Urinary bladder (tissue), 4 donors: ENCODE measurements around the gene WASHC3. TPM values are rescaled to one million over a fixed set of nuclear protein-coding genes. Genes with fewer than 3 reads are reported as not detected.
"Not testable (repeated sequence)": the region's sequence is repeated elsewhere in the genome, so short reads cannot be mapped to it uniquely, and the experiment has no call there.

Source experiments
- DNase-seq: peaks from one replicate; pipeline ENCODE4 v3.0.0-alpha.2; 2015; ENCODE audit errors: extremely low spot score
- H3K27ac ChIP-seq: one replicate; pipeline ENCODE4 v1.5.1; 2013; ENCODE audit warnings: low read depth, mild to moderate bottlenecking, moderate library complexity
- H3K36me3 ChIP-seq: one replicate; pipeline ENCODE4 v1.6.1; 2013; ENCODE audit warnings: mild to moderate bottlenecking, moderate library complexity; ENCODE audit not compliant: insufficient read depth
- H3K4me1 ChIP-seq: one replicate; pipeline ENCODE4 v1.6.1; 2013; ENCODE audit warnings: mild to moderate bottlenecking, moderate library complexity; ENCODE audit not compliant: insufficient read depth
- H3K4me3 ChIP-seq: one replicate; pipeline ENCODE4 v1.5.1; 2013; ENCODE audit warnings: low read depth, low read length
- WGBS: extraction: QIAGEN DNeasy Blood & Tissue Kit; methylation state at CpG from one replicate; pipeline ENCODE4 v1.1.7; 2013; 5-methylcytosine and 5-hydroxymethylcytosine counted together
- polyA plus RNA-seq: library from polyadenylated mRNA; stranded (reverse); fragments of 200-250 nt; gene quantifications from one replicate; pipeline ENCODE4 v1.2.3, GENCODE V29; 2013
- total RNA-seq: library from RNA; depleted of rRNA; stranded (reverse); fragments of >200 nt; gene quantifications from one replicate; pipeline ENCODE4 v1.2.3, GENCODE V29; 2014
- donor health status: healthy with polysubstance abuse.
- donor health status: healthy.

Gene WASHC3
- total RNA-seq (82.1 TPM), polyA plus RNA-seq (70.4 TPM)

- no peaks in the 10 kb centered on the region for H3K4me1 ChIP-seq
- H3K27ac ChIP-seq: peak within 1 kb of the TSS; percentile 68
- peaks cover 2% of the 10 kb centered on the region for H3K36me3 ChIP-seq
- peak; percentile 94 for DNase-seq
- H3K4me3 ChIP-seq: peak within 1 kb of the TSS; percentile 68
- WGBS: 2% methylated on average over 44 of the region's 44 CpGs
Measured at GRCh38 chr12:102061560-102062418, at the start of gene WASHC3. Gene WASHC3, minus strand, starts transcription at chr12:102061991. Its CDS starts 29 bp downstream, at chr12:102061962.

- Histone ChIP-seq H3K36me3 (peaks cover 3% of the 10 kb centered on the region), H3K4me1 (no peaks in the 10 kb centered on the region), H3K27ac (no peak overlapping the region), H3K4me3 (no peak overlapping the region)
- no peak for DNase-seq
Measured at GRCh38 chr12:102110782-102111181, 49.0 kb upstream of the WASHC3 start.

- H3K4me3 ChIP-seq: no peak overlapping the region
- WGBS: 82% methylated on average over 1 of the region's 1 CpG
- no peak for DNase-seq
- H3K27ac ChIP-seq: no peak overlapping the region
- H3K4me1 ChIP-seq: no peaks in the 10 kb centered on the region
- H3K36me3 ChIP-seq: peaks cover 2% of the 10 kb centered on the region
Measured at GRCh38 chr12:102107970-102108369, 46.2 kb upstream of the WASHC3 start.

GRCh38 chr12:102106905-102107304, 45.1 kb upstream of the WASHC3 start:
- 97% methylated on average over 3 of the region's 3 CpGs for WGBS
- Histone ChIP-seq H3K27ac (no peak overlapping the region), H3K4me1 (no peaks in the 10 kb centered on the region), H3K4me3 (no peak overlapping the region), H3K36me3 (peaks cover 2% of the 10 kb centered on the region)
- no peak for DNase-seq

GRCh38 chr12:102096855-102097254, 35.1 kb upstream of the WASHC3 start:
- Histone ChIP-seq H3K36me3 (no peaks in the 10 kb centered on the region), H3K4me1 (no peaks in the 10 kb centered on the region), H3K4me3 (no peak overlapping the region), H3K27ac (no peak overlapping the region)
- no peak for DNase-seq
- 80% methylated on average over 3 of the region's 3 CpGs for WGBS

- Histone ChIP-seq H3K4me1 (no peaks in the 10 kb centered on the region), H3K4me3 (no peak overlapping the region), H3K36me3 (no peaks in the 10 kb centered on the region), H3K27ac (no peak overlapping the region)
- WGBS: 55% methylated on average over 2 of the region's 2 CpGs
- DNase-seq: no peak
Measured at GRCh38 chr12:102095677-102096263, 34.0 kb upstream of the WASHC3 start.

GRCh38 chr12:102093319-102093718, 31.5 kb upstream of the WASHC3 start:
- no peak for DNase-seq
- H3K4me1 ChIP-seq: no peaks in the 10 kb centered on the region
- no peak overlapping the region for H3K27ac ChIP-seq
- H3K36me3 ChIP-seq: peaks cover 2% of the 10 kb centered on the region
- no peak overlapping the region for H3K4me3 ChIP-seq

- H3K4me1 ChIP-seq: not testable (repeated sequence)
- WGBS: 99% methylated on average over 38 of the region's 38 CpGs
Measured at GRCh38 chr12:102089228-102089835, 27.5 kb upstream of the WASHC3 start.

GRCh38 chr12:102080842-102081241, 19.1 kb upstream of the WASHC3 start:
- H3K4me1 ChIP-seq: no peaks in the 10 kb centered on the region
- no peak overlapping the region for H3K4me3 ChIP-seq
- H3K36me3 ChIP-seq: peaks cover 4% of the 10 kb centered on the region
- DNase-seq: no peak
- 92% methylated on average over 4 of the region's 4 CpGs for WGBS
- no peak overlapping the region for H3K27ac ChIP-seq

More at GRCh38 chr12:102089228-102089835, 27.5 kb upstream of the WASHC3 start:
- not testable (repeated sequence) for H3K4me3 ChIP-seq, H3K27ac ChIP-seq, H3K36me3 ChIP-seq, DNase-seq

- not testable (repeated sequence) for H3K4me1 ChIP-seq, H3K36me3 ChIP-seq, H3K4me3 ChIP-seq, DNase-seq, H3K27ac ChIP-seq
- 82% methylated on average over 7 of the region's 7 CpGs for WGBS
Measured at GRCh38 chr12:102072092-102072491, 10.3 kb upstream of the WASHC3 start.

GRCh38 chr12:102069707-102070106, 7.9 kb upstream of the WASHC3 start:
- H3K27ac ChIP-seq: no peak overlapping the region
- WGBS: 41% methylated on average over 3 of the region's 3 CpGs
- H3K36me3 ChIP-seq: no peaks in the 10 kb centered on the region
- no peaks in the 10 kb centered on the region for H3K4me1 ChIP-seq
- no peak for DNase-seq
- no peak overlapping the region for H3K4me3 ChIP-seq

- no peak overlapping the region for H3K27ac ChIP-seq
- no peaks in the 10 kb centered on the region for H3K36me3 ChIP-seq
- 53% methylated on average over 5 of the region's 5 CpGs for WGBS
- H3K4me1 ChIP-seq: no peaks in the 10 kb centered on the region
- no peak overlapping the region for H3K4me3 ChIP-seq
- no peak for DNase-seq
Measured at GRCh38 chr12:102067574-102068258, 5.9 kb upstream of the WASHC3 start.

GRCh38 chr12:102064476-102064875, 2.7 kb upstream of the WASHC3 start:
- H3K4me1 ChIP-seq: no peaks in the 10 kb centered on the region
- no peak overlapping the region for H3K4me3 ChIP-seq
- no peak overlapping the region for H3K27ac ChIP-seq
- no peaks in the 10 kb centered on the region for H3K36me3 ChIP-seq
- WGBS: 92% methylated on average over 1 of the region's 1 CpG
- DNase-seq: no peak
